Measurements from ENCODE around the gene CALB2.

DNA sequence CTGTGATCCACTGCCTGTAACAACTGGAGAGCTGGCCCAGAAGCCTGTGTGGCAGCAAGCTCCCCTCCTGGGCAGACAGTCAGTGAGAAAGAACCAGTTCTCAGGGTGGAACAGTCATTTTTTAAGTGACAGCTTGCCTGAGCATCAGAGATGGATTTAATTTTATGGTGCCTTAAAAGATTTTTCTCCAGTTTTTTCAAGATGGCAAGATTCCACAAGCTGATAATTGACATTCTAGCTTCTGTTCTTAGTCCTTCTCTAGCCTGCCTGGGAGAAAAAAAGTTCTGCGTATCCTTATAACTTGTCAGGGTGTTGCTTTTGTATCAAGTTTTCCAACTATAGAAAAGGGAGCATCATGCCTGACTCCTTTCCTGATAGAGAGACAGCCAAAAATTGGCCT is 21.2 kb downstream of the CALB2 start:
- TF ChIP-seq, protein P1, sequence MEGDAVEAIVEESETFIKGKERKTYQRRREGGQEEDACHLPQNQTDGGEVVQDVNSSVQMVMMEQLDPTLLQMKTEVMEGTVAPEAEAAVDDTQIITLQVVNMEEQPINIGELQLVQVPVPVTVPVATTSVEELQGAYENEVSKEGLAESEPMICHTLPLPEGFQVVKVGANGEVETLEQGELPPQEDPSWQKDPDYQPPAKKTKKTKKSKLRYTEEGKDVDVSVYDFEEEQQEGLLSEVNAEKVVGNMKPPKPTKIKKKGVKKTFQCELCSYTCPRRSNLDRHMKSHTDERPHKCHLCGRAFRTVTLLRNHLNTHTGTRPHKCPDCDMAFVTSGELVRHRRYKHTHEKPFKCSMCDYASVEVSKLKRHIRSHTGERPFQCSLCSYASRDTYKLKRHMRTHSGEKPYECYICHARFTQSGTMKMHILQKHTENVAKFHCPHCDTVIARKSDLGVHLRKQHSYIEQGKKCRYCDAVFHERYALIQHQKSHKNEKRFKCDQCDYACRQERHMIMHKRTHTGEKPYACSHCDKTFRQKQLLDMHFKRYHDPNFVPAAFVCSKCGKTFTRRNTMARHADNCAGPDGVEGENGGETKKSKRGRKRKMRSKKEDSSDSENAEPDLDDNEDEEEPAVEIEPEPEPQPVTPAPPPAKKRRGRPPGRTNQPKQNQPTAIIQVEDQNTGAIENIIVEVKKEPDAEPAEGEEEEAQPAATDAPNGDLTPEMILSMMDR (IDR thresholded peaks at IDR 0.05): no peak
- no peak for TF ChIP-seq EZH2 (IDR thresholded peaks at IDR 0.05; ENCODE audit: borderline replicate concordance, insufficient read depth, low read depth, low read length, poor library complexity, severe bottlenecking)
